GM12801 (cell line): ENCODE measurements around the gene FSTL4.

Experiments
- TF ChIP-seq, protein P1 (sequence below): IDR thresholded peaks from one replicate; pipeline ENCODE4 v1.5.1; 2011; ENCODE audit warnings: control low read depth; ENCODE audit not compliant: insufficient read length; ENCODE audit errors: extremely low read depth

Gene FSTL4

DNA sequence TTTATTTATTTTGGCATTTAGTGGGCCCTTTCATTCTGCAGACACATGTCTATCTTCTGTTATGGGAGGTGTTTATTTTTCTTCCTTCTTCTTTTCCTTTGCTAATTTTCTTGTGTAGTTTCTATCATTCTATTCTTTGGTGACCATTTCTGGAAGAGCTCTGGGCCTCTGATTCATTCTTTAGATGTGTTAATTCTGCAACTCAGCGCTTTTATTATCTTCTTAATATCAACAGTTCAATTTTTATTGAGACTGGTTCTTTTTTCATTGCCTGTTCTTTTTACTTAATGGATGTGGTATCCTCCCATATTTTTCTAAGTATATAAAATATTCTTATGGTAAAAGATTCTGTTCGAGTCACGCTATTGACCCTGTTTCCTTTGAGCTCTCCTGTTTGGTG lies 448.5 kb downstream of the FSTL4 start:
- TF ChIP-seq, protein P1, sequence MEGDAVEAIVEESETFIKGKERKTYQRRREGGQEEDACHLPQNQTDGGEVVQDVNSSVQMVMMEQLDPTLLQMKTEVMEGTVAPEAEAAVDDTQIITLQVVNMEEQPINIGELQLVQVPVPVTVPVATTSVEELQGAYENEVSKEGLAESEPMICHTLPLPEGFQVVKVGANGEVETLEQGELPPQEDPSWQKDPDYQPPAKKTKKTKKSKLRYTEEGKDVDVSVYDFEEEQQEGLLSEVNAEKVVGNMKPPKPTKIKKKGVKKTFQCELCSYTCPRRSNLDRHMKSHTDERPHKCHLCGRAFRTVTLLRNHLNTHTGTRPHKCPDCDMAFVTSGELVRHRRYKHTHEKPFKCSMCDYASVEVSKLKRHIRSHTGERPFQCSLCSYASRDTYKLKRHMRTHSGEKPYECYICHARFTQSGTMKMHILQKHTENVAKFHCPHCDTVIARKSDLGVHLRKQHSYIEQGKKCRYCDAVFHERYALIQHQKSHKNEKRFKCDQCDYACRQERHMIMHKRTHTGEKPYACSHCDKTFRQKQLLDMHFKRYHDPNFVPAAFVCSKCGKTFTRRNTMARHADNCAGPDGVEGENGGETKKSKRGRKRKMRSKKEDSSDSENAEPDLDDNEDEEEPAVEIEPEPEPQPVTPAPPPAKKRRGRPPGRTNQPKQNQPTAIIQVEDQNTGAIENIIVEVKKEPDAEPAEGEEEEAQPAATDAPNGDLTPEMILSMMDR, result no peak

DNA sequence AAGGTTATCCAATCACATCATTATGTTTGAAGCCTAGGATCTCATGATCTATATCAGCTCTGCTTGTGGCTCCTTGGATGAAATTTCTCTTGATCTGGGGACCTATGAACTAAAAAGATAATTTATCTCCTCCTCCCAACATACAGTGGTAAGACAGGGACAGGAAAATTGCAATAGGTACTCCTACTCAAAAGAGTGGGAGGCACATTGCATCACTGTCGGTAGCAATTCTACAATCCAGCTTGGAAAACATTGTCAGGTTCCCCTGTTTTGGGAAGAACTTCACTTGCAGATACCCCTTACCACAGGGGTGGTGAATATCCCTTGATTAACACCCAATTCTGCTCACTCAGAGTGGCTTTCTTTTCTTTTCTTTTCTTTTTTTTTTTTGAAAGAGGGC lies 452.8 kb downstream of the FSTL4 start:
- TF ChIP-seq, protein P1, result no peak

DNA sequence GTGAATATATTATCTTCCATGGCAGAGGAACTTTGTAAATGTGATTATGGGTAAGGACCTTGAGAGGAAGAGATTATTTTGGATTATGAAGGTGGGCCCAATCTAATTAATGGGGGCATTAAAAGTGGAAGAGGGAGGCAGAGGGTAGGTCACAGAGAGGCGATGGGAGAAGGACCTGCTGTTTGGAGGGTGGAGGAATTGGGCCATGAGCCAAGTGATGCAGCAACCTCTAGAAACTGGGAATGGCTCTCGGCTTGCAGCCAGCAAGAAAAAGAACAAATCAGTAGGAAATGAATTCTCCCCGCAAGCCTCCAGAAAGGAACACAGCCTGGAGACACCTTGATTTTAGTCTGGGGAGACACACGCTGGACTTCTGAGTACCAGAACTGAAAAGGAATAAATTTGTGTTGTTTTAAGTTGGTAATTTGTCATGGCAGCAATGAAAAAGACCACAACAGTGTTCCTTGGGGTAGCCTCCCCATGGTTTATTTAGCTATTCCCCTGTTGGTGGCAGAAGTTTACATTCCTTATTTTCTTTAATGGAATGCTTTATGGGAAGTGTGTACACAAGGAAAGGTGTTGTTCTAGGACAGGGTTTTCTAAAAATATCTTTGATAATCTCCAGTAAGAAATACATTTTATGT lies 456.9 kb downstream of the FSTL4 start:
- TF ChIP-seq, protein P1, result no peak

DNA sequence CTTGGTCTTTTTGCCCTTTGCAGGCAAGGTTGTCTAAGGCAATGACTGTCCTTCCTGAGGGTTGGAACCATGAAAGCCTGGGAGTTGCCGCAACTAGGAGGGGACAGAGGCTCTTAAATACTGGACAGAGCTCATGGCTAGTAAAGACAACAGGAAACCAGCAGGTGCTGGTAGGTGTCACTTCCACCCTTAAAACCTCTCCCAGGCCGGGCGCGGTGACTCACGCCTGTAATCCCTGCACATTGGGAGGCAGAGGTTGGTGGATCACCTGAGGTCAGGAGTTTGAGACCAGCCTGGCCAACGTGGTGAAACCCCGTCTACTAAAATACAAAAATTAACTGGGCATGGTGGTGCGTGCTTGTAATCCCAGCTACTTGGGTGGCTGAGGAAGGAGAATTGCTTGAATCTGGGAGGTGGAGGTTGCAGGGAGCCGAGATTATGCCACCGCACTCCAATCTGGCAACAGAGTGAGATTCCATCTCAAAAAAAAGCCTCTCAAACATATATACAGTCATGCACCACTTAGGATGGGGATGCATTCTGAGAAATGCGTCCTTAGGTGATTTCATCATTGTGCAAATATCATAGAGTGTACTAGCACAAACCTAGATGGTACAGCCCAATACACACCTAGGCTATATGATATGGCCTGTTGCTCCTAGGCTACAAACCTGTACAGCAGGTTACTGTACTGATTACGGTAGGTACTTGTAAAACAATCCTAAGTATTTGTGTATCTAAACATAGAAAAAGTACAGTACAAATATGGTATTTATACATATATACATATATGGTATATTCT lies 457.9 kb downstream of the FSTL4 start:
- TF ChIP-seq, protein P1, result no peak

DNA sequence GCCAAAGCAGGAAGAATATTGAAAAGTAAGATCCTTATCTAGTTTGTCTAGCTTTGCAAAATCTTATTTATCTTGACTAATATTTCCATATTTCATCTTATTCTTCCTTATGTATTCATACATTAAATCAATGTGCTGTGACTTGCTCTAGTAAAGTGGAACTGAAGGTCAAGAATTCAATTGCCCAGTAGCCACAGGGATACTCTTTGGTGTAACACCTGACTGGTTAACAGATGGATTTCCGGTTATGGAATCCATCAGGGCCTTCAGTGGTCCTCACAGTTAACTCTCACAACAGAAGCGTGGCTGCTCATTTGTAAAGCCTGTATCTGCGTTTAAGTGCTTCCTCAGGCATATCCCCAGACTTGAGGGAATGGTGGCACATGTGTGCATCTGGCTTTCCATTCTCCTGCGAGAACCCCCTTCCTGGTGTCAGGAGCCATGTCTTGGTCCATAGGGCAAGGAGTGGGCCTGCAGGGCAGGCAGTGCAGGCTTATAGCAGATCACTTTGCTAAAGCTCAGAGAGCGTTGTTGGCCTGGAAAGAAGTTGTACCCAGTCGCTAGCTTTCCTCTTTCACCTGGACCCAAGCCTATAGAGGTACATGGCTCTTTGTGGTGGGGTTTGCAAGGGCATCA lies 461.3 kb downstream of the FSTL4 start:
- TF ChIP-seq, protein P1, result no peak

DNA sequence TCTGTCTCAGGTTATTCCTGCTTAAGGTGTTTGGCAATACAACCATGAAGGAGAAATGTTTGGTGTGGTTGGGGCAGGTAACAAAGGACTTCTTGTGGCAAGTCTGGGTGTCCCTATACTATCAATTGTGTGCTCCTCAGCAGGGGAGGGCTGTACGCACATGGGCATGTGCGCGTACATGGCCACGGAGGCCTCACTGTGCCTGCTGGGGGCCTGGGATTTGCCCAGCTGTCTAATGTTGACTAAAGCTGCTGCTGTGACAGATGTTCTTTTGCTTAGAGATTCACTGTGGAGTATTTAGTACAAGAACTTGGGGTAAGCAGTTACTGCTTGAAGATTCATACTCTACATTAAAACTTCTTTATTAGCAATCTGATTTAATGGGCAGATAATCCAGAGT lies 463.0 kb downstream of the FSTL4 start:
- TF ChIP-seq, protein P1, result no peak

DNA sequence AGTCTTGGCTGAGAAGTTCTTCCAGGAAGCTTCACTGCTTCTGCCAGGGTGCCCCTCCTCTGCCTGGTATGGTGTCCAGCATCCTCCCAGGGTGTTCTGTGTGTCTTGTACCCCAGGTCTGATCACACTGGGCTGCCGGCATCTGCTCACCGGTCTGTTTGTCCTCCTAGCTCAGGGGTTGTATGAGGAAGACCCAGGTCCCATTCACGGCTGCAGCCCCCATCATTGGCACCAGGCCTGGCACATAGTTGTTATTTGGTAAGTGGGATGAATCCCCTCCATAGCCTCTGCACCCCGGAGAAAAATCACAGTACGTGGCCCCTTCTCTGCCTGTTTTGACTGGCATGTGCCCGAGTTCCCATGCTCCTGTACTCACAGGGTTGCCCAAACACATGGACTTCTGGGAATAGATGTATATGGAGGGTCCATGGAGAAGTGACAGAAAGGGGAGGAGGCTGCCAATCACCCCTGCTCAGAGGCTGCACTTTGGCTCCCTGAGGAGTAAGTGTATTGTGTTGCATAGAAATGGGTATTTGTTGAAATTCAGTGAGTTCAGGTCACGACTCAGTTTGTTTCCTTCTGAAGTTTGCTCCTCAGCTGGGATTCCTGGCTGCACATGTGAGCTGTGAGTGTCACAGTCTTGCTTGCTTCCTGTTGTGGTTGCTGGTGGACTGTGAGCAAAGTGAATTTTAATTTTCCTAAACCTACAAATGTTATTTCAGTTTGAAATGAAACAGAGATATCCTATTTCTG lies 464.4 kb downstream of the FSTL4 start:
- TF ChIP-seq, protein P1, result no peak
